ENCODE data around the gene ESRP2.

ESRP2 gene

GRCh38 chr16:68244903-68245853, 9.3 kb upstream of the ESRP2 start, which contains the start of gene PLA2G15:
Gene PLA2G15, plus strand, starts transcription at chr16:68245373. Its CDS starts 54 bp downstream, at chr16:68245427.
- in situ Hi-C loops (cut with MboI; ENCODE audit: low pct_unique_long_range_greater_than_20kb, low sequenced_read_pairs) = no loop called here
- peak; percentile 88 for DNase-seq

- no peak for DNase-seq
- in situ Hi-C loops (cut with MboI; ENCODE audit: low pct_unique_long_range_greater_than_20kb, low sequenced_read_pairs) = no loop called here
Measured at GRCh38 chr16:68244481-68244902, 8.6 kb upstream of the ESRP2 start.

DNA sequence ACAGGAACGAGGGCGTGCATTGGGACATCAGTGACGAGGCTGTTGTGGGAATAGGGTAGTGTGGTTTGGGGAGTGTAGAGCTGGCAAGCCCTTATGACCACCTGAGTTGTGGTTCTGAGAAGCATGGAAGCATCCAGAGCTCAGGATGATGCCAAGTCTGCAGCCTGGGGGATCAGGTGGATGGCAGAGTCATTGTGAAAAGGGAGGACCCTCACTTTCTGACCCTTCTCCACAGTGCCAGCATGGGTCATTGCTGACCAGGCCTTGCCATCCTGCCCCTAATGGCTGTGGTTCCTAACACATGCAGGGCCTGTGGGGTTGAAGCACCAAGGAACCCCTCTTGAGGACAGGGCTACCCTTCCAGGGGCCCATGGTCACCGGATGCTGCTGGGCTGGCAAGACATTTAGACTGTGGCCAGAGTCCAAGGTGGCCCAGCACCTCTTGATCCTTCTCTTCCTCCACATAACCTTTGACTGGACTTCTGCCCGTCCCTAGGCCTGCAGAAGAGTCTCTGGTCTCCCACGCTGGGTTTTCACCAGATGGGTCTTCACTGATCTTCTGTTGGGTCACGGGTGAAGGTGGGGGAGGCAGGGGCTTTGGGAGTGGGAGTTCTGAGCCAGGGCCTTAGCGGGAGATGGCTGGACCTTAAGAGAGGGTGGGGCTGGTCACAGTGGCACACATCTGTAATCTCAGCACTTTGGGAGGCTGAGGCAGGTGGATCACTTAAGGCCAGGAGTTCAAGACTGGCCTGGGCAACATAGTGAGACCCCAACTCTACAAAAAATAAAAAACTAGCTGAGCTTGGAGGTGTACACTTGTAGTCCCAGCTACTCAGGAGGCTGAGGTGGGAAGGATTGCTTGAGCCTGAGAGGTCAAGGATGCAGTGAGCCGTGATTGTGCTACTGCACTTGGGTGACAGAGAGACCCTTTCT, 7.3 kb upstream of the ESRP2 start:
- DNase-seq = no peak
- in situ Hi-C loops (cut with MboI; ENCODE audit: low pct_unique_long_range_greater_than_20kb, low sequenced_read_pairs) = no loop called here

GRCh38 chr16:68242085-68242484, 6.2 kb upstream of the ESRP2 start:
- no peak for DNase-seq
- in situ Hi-C loops (cut with MboI; ENCODE audit: low pct_unique_long_range_greater_than_20kb, low sequenced_read_pairs) = no loop called here

- no peak for DNase-seq
- in situ Hi-C loops (cut with MboI; ENCODE audit: low pct_unique_long_range_greater_than_20kb, low sequenced_read_pairs) = no loop called here
Measured at GRCh38 chr16:68238029-68238345, 2.1 kb upstream of the ESRP2 start.

GRCh38 chr16:68237243-68238028, 1.5 kb upstream of the ESRP2 start:
- peak; percentile 100 for DNase-seq
- in situ Hi-C loops (cut with MboI; ENCODE audit: low pct_unique_long_range_greater_than_20kb, low sequenced_read_pairs) = no loop called here

GRCh38 chr16:68236826-68237242, 907 bp upstream of the ESRP2 start:
- in situ Hi-C loops (cut with MboI; ENCODE audit: low pct_unique_long_range_greater_than_20kb, low sequenced_read_pairs) = no loop called here
- no peak for DNase-seq

GRCh38 chr16:68236137-68236825, 354 bp upstream of the ESRP2 start:
- in situ Hi-C loops (cut with MboI; ENCODE audit: low pct_unique_long_range_greater_than_20kb, low sequenced_read_pairs) = no loop called here
- no peak for DNase-seq

- DNase-seq = no peak
- in situ Hi-C loops (cut with MboI; ENCODE audit: low pct_unique_long_range_greater_than_20kb, low sequenced_read_pairs) = no loop called here
Measured at GRCh38 chr16:68235108-68235886, 630 bp downstream of the ESRP2 start.

DNA sequence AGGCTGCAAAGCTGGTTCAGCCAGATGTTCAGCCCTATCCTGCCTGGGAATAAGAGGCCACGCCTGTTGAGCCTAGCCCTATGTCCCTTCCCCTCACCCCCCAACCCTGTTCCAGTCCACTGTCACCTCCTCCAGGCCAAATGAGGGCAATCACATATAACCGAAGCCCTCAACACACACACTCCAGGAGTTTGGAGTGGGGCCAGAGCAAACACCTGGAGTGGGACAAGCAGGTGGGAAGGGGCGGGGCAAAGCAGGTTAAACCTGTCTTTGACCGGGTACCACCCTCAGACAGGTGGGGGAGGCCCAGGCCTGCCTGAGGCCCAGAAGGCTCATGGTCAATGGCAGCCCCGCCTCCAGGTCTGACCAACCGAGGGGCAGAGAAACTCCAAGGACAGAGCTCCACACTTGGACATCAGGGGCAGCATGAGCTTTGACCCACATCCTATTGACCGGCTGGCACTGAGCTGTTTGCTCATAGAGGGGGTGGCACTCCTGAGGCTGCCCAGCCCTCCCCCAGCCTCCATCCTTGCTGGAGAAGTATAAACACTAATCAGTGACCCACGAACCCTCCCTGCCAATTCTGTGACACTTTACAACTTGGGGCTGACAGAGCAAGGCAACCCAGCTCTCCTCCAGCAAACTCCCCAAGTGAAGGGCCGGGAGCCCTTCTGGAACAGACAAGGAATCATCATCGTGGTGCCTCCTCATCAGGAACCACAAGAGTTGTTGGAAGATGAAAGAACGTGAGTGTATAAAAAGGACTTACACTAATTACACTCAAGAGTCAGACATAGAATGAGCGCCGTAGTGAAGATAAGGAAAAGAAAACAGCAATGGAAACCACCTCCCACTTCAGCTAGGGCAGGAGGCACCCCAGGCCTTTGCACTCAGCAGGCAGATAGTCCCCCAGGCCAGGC, 1.5 kb downstream of the ESRP2 start:
- in situ Hi-C loops (cut with MboI; ENCODE audit: low pct_unique_long_range_greater_than_20kb, low sequenced_read_pairs) = no loop called here
- DNase-seq = peak; percentile 38

- in situ Hi-C loops (cut with MboI; ENCODE audit: low pct_unique_long_range_greater_than_20kb, low sequenced_read_pairs) = no loop called here
- DNase-seq = no peak
Measured at GRCh38 chr16:68233835-68234187, 2.1 kb downstream of the ESRP2 start.

GRCh38 chr16:68233085-68233834, 2.7 kb downstream of the ESRP2 start:
- in situ Hi-C loops (cut with MboI; ENCODE audit: low pct_unique_long_range_greater_than_20kb, low sequenced_read_pairs) = no loop called here
- DNase-seq = no peak

DNA sequence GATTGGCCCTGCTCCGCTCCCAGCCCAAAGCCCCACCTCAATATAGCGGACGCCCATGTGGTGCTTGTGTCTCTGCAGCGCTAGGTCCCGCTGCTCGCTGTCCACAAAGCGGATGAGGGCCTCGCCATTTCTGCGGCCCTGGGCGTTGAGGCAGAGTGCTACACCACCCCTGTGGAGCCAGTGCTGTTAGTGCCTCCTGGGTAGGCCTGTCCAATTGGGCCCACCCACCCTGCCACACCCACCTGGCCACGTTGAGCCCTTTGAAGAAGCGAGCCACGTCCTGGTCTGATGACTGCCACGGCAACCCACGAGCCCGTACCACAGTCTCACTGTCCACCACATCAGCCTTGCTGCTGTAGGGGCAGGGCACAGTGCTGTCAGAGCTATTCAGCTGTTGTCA, 3.6 kb downstream of the ESRP2 start:
- in situ Hi-C loops (cut with MboI; ENCODE audit: low pct_unique_long_range_greater_than_20kb, low sequenced_read_pairs) = no loop called here
- no peak for DNase-seq

GRCh38 chr16:68231384-68232136, 4.4 kb downstream of the ESRP2 start:
- in situ Hi-C loops (cut with MboI; ENCODE audit: low pct_unique_long_range_greater_than_20kb, low sequenced_read_pairs) = no loop called here
- DNase-seq = no peak

DNA sequence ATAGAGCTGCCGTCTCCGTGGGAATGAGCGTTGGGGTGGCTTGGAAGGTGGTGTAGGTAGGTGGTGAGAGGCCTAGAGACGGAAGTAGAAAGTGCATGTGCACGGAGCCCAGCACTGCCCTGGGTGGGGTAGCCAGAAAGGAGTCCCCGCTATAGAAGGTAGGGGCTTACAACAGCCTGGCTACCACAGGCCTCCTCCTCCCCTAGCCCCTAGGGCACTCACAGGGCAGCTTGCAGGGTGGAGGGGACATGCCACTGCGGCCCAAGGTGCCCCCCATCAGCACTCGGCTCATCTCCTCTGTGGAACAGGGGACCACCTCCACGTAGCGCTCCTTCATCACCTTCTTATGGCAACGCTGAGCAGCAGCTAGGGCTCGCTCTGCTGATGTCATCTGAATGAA, 5.0 kb downstream of the ESRP2 start:
- in situ Hi-C loops (cut with MboI; ENCODE audit: low pct_unique_long_range_greater_than_20kb, low sequenced_read_pairs) = no loop called here
- DNase-seq = no peak

DNA sequence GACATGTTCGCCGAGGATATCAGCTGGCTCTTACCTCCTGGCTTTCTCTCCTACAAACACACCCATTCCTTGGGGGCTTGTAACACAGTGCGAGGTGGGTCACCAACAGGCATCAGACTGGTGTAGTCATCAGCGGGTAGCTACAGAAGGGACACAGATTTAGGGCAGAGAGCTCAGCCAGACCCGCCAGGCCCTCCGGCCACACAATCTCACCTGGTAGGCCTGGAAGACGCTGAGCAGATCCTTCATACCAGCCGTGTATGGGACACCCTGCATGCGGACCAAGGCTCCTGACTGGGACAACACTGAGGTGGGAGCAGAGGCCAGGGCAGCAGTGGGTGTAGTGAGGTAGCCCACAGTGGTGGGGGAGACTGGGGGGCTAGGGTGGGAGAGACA, 5.8 kb downstream of the ESRP2 start:
- in situ Hi-C loops (cut with MboI; ENCODE audit: low pct_unique_long_range_greater_than_20kb, low sequenced_read_pairs) = no loop called here
- DNase-seq = no peak

All from KBM-7 (cell line).